Epidermal melanocyte (primary cell): ENCODE results near the gene PPP3R1.

Experiments
- DNase-seq: peaks from one replicate; pipeline ENCODE4 v3.0.0; 2011; ENCODE audit warnings: low spot score; ENCODE audit not compliant: insufficient read length

PPP3R1 gene

DNA sequence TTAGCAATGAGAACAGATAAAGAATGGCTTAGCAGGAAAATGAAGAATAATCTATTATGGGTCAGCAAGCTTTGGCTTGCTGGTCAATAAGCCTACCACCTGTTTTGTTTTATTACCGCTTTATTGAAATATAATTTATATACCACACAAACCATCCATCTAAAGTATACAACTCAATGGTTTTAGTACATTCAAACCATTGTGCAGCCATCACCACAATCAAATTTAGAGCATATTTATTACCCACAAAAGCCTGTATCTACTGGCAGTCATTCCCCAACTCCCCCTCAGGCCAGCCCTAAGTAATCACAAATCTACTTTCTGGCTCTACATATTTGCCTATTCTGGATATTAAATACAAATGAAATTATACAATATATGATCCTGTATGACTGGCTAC lies 17.2 kb downstream of the PPP3R1 start:
- DNase-seq, result no peak

DNA sequence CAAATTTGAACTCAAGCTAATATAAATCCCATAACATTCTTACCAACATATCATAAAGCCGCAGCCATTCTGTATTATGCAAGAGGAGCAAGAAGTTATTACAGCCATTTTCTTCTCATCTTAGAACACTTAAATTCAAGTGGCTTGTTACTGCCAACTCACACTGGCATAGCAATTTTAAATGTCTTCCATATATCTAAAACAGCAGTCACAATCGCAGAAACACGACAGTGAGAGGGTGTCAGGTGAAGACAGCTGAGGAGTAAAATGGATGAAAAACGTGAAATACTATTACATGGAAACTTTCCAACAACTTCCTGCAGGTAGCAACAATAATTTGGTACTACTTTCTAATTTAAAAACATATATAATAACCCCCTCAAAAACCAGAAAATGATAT lies 17.9 kb downstream of the PPP3R1 start:
- DNase-seq, result no peak

DNA sequence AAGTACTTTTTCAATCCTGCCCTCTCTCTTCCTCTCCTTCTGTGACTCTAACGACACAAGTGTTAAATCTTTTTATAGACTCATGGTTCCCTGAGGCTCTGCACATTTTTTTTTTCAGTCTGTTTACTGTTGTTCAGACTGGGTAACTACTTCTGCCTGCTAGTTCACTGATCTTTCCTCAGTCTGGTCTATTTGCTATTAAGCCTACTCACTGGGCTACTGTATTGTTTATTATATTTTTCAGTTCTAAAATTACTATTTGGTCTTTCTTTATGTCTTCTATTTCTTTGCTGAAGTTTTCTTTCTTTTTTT lies 21.3 kb downstream of the PPP3R1 start:
- no peak for DNase-seq

DNA sequence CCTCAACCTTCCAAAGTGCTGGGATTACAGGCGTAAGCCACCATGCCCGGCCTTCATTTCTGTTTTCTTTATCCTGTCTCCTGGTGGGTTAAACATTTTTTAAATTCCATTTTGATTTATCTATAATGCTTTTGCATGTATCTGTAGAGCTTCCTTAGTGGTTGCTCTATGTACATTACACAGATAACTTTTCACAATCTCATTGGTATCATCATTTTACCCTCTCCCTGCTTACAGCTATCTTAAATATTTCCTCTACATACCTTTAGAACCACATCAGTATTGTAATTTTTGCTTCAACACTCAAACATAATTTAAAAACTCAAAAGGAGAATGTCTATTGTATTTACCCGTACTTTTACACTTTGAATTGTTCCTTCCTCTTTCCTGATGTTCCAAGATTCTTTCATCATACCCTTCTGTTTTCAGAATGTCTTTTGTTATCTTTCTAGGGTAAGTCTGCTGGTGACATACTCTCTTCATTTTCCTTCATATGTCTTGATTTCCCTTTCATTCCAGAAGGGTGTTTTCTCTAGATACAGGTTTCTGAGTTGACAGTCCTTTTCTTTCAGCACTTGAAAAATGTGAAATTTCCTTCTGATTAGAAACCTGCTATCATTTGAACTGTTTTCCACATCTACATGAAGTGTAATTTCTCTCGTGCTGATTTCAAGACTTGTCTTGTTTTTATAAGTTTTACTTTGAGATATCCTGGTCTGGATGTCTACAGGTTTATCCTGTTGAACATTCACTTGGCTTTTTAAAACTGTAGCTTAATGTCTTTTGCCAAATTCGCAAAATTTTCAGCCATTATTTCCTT lies 21.9 kb downstream of the PPP3R1 start:
- DNase-seq, result no peak

DNA sequence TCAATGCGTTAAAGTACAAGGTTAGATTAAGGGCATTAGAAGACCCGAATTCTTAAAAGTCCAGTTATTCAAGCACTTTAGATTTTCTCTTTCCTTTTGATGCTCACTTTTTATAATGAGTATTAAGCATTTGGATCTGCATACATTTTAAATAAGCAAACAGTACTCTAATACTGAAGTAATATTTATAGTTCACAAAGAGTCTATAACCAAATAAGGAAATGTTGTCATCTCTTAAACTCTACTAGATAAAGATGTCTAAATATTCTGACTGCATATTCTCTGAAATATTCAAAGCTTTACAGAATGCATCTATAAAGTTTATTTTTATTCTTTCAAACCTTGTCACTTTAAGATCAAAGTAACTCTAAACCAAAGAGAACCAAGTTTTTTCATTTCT lies 25.5 kb downstream of the PPP3R1 start:
- no peak for DNase-seq

DNA sequence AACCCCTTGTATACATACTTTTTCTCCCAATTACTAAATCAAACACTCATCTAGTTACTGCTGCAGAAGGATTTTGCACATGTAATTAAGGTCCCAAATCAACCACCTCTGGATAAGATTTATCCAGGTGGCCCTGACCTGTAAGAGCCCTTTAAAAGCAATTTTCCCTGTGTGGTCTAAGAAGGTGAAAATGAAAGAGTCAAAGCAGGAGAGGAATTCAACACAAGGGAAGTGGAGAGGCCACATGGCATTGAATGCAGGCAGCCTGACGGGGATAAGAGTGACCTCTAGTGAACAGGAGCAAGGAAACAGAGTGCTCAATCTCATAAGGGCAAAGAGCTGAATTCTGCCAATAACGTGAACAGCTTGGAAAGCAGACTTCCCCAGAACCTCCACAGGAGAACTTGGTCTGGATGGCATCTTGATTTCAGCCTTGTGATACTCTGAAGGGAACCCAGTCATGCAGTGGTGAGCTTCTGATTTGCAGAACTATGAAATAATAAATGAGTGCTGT lies 27.2 kb downstream of the PPP3R1 start:
- DNase-seq, result no peak

DNA sequence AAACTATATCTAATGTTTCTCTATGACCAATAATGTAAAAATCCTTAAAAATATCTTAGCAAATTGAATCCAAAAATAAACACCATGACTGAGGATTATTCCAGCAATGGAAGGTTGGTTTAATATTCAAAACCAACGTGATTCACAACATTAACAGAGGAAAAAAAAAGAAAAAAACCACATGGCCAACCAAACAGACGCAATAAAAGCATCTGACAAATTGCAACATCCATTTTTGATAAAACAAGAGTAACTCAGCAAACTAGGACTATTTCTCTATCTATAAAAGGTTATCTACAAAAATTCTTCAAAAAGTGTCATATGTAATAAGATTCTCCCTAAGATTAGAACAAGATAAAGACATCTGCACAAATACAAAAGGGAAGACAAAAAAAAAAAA lies 28.9 kb downstream of the PPP3R1 start:
- DNase-seq, result no peak

DNA sequence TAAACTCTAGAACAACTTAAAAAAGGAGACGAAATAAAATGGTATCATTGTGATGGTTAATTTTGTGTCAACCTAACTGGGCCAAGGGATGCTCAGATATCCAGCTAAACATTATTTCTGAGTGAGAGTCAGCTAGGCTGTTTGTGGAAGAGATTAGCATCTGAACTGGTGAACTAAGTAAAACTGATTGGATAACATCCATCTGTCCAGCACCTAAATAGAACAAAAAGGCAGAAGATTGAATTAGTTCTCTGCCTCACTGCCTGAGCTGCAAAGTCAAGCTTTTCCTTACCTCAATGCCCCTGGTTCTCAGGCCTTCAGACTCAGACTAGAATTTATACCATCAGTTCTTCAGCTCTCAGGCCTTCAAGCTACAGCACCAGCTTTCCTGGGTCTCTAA lies 30.0 kb downstream of the PPP3R1 start:
- DNase-seq, result no peak

DNA sequence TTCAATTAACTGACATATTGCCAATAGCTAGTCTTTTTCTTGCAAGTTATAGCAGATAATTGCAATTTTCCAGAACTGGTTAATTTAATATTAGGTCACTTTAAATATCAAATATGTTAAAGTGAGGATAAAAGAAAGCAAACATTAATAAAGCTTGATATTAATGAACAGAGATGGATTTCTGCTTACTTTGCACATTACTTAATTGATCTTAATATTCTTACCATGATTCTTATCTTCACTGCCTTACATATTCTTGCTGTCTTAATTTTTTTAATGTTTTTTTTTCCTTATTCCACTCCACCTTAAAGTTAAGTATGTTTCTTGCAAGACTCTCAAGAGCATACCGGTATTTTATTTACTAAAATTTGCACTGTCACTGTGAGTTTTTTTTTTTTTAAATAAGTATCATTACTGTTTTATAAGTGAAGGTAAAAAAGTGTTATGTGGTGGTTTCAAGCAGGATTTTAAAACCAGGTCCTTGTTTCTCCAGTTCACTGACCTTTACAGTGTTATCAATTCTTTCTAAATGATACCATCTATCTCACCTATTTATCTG lies 33.9 kb downstream of the PPP3R1 start:
- no peak for DNase-seq

DNA sequence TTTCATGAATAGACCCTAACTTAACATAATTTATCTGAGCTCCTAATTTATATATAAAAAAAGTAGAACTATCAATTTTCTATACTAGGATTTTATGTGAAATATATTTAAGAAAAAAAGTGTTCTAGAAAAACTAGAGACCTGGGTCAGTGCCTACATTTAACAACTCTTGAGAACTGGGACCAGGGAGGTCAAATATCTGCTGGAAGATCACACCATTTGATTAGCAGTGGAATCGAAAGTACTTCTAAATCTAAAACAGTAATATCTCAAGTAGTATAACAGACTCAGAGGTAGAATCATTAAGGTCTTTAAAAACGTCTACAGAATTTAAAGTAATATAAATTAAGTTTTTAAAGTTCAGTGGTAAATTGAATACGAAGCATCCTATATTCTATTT lies 34.6 kb downstream of the PPP3R1 start:
- DNase-seq, result no peak

DNA sequence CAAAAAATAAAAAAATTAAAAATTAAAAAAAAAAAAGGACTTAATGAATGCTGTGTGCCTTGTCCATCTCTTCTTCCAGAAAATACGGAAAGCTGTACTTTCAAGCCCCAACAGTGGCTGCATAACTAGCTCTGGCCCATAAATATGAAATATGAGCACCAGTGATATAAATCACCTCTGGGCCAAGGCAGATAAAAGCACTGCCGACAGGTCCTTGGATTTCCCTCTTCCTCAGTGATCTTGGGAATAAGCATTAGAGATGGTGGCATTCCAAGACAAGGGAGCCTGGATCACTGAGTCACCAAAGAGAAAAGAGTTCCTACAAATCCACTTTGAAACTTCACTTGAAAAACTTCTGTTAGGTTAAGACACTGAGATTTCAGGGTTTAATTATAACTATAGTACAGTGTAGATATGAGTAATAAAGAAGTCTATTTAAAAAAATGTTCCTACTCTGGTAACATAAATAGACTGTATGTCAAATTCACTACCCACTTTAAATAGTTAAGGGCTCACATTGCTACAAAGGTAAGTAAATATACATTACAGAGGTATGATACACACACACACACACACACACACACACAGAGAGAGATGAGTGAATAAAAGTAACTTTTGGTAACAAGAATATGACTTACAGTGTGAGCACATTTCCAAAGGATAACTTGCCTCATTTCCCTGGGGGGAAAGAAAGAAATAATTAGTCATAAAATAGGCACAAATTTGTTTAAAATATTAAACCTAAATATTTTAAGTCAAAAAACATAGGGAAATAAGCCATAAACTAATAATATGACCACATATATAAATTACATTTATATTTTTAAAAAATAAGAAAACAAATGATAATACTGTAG lies 35.6 kb downstream of the PPP3R1 start:
- no peak for DNase-seq

DNA sequence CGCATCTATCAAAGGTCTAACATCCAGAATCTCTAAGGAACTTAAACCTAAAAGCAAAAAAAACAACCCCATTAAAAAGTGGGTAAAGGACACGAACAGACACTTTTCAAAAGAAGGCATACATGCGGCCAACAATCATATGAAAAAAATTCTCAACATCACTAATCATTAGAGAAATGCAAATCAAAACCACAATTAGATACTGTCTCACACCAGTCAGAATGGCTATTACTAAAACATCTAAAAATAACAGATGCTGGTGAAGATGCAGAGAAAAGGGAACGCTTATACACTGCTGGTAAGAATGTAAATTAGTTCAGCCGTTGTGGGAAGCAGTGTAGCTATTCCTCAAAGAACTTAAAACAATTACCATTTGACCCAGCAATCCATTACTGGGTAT lies 38.0 kb downstream of the PPP3R1 start:
- DNase-seq, result no peak

DNA sequence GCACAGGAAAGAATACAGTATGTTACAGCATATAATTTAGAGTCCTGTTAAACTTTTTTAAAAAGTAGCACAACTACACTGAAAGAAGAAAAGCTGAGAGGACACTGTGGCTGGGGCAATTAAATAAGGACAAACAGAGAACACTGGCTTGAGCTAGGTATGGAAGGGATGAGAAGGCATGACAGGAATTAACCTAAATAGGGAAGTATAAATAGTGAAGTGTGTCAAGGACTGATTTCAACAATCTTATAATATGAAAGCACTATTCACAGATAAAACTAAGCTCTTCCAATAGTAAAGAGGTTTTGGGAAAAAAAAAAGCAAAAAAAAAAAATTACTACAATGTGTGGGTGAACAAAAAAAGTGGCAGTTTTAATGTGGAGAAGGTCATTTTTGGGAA lies 45.5 kb downstream of the PPP3R1 start:
- no peak for DNase-seq

DNA sequence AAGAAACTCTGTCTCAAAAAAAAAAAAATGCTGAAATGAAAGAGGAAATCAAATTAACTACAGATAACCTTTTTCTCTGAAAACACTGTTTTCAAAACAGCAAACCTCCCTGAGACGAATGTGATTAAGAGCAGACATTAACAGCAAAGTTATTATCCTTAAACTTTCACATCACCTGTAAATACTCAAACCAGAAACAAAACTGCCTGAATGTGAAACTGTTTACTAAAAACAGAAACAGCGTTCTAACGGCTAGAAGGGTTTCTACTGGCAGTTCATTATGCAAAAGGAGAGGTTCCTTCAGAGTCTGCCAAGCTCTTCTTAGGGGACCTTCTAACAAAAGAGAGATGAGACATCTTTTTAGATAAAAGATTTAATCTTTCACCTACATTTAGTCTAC lies 48.7 kb downstream of the PPP3R1 start:
- no peak for DNase-seq

DNA sequence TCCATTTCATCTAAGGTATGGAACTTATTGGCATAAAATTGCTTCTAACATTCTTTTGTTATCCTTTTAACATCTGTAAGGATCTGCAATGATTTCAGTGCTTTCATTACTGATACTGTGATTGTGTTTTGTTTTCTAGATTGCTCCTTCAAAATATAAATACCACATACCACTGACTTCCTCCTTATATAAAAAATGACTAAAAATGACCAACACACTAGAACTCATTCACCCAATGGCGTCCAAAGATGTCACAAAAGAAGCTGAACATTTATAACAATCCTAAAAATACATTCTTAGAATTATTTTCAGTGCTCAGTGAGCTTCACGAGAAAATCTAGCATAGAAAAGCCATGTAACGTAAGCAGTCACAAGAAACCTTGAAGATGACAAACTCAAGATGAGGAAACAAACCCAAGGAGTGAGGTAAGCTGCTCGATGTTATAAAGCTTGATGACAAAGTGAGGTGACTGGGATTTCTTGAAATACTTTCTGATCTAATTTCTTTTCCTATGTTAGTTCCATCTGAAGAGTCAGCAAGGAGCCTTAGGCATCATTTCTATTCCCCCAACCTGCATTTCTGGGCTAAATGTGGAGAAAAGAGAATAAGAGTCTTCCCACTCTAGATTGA lies 52.1 kb downstream of the PPP3R1 start:
- DNase-seq, result no peak

DNA sequence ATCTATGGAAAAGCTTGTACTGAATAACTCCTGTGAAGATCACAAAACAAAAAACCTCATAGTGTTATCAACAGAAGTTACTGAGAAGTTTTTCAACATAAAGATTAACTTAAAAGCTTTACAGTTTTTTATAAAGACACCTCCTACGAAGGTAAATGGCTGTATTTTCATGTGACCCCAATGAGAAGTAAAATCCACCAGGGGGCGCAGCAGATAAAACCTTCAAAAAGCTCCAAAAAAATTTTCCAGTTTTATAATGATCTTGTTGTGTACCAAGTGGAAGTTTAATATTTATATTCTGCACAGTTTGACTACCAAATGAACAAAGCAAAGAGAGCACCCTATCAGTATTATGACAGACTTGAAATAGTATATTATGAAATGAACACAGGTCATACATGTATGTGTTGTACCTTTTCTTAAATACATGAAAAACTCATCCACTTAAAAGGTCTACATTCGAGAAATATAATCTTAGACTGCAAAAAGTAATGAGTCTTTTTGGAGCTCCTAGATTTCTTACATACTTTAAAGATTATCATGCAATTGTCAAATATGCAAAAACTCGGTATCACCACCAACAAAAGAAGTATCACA lies 56.1 kb downstream of the PPP3R1 start:
- DNase-seq, result no peak

DNA sequence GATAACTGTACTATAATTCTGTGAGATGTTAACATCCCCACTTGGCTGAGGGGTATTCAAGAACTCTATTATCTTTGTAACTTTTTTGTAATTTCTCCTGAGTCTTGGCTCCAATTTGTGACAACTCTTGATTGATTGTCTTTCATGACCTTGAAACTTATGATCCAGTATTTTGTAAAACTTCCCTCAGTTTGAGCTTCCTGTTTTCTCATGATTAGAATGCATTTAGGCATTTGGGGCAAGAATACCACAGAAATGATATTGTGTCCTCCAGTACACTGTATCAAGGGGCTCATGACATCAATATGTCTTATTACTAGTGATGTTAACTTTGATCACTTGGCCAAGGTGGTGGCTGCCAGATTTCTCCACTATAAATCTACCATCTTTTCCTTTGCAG lies 57.2 kb downstream of the PPP3R1 start:
- no peak for DNase-seq

DNA sequence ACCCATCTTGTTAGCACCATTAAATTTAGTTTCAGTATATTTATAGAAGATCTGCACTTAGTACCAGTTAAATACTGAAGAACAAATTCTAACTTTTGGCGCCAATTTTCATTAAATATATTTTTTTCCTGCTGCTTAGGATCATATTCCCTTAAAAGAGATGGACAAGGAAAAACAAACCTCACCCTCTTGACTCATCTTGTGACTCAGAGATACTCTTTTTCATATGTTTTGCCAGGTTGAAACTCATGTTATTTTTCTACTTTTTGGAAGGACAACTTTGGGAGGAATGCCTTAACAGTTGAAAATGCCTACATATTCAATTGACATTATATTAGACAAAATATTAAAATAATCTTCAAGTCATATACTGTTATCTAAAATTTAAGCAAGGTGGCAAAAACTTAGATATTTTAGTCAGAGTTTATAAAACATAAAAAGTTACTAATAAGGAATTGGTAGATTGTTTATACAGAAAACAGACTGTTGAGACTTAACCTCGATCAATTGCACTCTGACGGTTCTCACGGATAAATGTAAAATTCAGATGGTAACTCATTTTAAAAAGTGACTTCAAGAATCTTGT lies 58.5 kb downstream of the PPP3R1 start:
- DNase-seq, result no peak

DNA sequence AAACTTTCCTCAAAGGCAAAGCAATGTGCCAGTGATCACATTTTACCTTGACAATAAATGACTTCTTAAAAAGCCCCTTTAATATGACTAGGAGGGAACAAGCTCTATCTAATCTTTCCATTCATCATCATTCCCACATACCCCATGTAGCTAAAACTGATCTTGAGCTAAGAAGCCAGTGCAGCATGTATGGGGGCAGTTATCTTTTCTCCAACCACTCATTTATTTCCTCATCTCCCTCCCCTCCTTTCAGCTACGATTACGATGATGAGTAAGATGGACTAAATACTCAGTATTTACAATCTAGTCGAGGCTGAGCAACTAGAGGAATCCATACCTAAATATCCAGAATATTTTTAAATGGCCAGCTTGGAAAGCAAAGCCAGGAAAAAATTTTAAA lies 59.2 kb downstream of the PPP3R1 start:
- no peak for DNase-seq

DNA sequence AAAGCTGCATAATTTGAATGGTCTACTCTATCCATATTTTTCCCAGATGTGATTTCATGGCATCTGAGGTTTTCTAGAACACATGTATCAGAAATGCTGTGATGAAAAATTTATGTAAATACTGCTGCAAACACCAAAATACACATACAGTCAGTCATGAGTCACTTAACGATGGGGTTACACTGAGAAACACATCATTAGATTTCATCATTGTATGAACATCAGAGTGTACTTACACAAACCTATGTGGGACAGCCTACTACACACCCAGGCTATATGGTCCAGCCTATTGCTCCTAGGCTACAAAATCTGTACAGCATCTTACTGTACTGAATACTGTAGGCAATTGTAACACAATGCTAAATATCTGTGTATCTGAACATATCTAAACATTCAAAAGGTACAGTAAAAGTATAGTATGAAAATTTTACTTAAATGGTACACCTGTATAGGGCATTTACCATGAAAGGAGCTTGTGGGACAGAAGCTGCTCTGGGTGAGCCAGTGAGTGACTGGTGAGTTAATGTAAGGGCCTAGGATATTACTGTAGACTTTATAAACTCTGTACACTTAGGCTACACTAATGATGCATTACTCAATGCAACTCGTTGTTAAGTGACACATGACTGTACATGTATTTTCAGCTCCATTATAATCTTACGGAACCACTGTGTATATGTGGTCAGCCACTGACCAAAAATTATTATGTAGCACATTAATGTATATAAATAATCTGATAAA lies 61.2 kb downstream of the PPP3R1 start:
- DNase-seq, result no peak
